HepG2 (cell line): ENCODE results near the gene USP17L19. TPM values are rescaled to one million over a fixed set of nuclear protein-coding genes. Genes with fewer than 3 reads are reported as not detected.
A peak's percentile ranks its signal among the peaks of the same experiment; 100 is the strongest.
"Not testable (repeated sequence)": the region's sequence is repeated elsewhere in the genome, so short reads cannot be mapped to it uniquely, and the experiment has no call there.

Source experiments
- ATAC-seq: fragments of 200-7000 bp; cut with Tn5 transposase; 3 replicates; pipeline ENCODE4 v1.9.1; 2020; ENCODE audit warnings: mild to moderate bottlenecking, moderate library complexity
- BruUV-seq: library from RNA; stranded (reverse); fragments of 400-500 nt; replicated peaks from 2 replicates; lab custom pipeline; 2021; lab: Mats Ljungman, UMichigan
- CTCF ChIA-PET: fragments of 300-600 bp; formaldehyde crosslinking; extraction: SDS; loops from one replicate; lab custom pipeline; 2021; ENCODE audit warnings: low total read pairs, inconsistent platforms, low intra/inter-chr PET ratio; lab: Yijun Ruan, JAX
- POLR2A ChIA-PET: fragments of 350-600 bp; sonication (Branson Sonifier 250); formaldehyde crosslinking; loops from one replicate; lab custom pipeline; 2020; ENCODE audit warnings: antibody characterized with exemption, inconsistent platforms; lab: Yijun Ruan, JAX
- DNase-seq: peaks from one replicate; pipeline ENCODE4 v3.0.0-alpha.2; 2015; ENCODE audit warnings: low spot score
- FAIRE-seq: peaks from 3 replicates; lab custom pipeline; 2011; peaks lifted over from hg19 to GRCh38; lab: Jason Lieb, UNC
- H2AFZ ChIP-seq: one replicate; pipeline ENCODE4 v1.6.1; 2011; ENCODE audit warnings: low read length, inconsistent platforms
- H3K27ac ChIP-seq: fragments of 300-600 bp; 3 replicates; pipeline ENCODE4 v1.8.0; 2011; ENCODE audit warnings: mixed run types, mild to moderate bottlenecking, mixed read lengths, low read length, inconsistent platforms; ENCODE audit not compliant: insufficient read depth; ENCODE audit errors: extremely low read length
- H3K27me3 ChIP-seq, 2 experiments: fragments of 200-600 bp in 1 of 2; 2 replicates in 1 of 2; 3 replicates in 1 of 2; pipeline versions ENCODE4 v1.6.0 to v1.8.0; 2011; ENCODE audit warnings: low read length in 2 of 2, mild to moderate bottlenecking in 2 of 2, moderate library complexity in 2 of 2, inconsistent platforms in 1 of 2; ENCODE audit not compliant: insufficient read depth in 2 of 2, control insufficient read depth in 1 of 2
- H3K36me3 ChIP-seq, 2 experiments: fragments of 200-600 bp in 1 of 2; replicated peaks in 1 of 2; 2 replicates in 1 of 2; 3 replicates in 1 of 2; pipeline versions ENCODE4 v1.5.1 to v1.8.0; 2011; ENCODE audit warnings: low read length in 2 of 2, inconsistent platforms in 1 of 2; ENCODE audit not compliant: insufficient read depth in 2 of 2, control insufficient read depth in 1 of 2
- H3K4me1 ChIP-seq: 2 replicates; pipeline ENCODE4 v1.5.1; 2012; ENCODE audit warnings: low read length, inconsistent platforms; ENCODE audit not compliant: insufficient read depth
- H3K4me2 ChIP-seq: 2 replicates; pipeline ENCODE4 v1.6.0; 2011; ENCODE audit warnings: low read depth, low read length, inconsistent platforms
- H3K4me3 ChIP-seq, 3 experiments: fragments of 200-600 bp in 1 of 3; sonication (generic), shearing (Covaris generic) in 1 of 3; replicated peaks in 1 of 3; 2 replicates each; pipeline ENCODE4 v1.5.1; 2011 to 2016; ENCODE audit warnings: low read length in 3 of 3, inconsistent platforms in 2 of 3, low read depth in 2 of 3, mild to moderate bottlenecking in 2 of 3, control low read depth in 1 of 3, mixed read lengths in 1 of 3; ENCODE audit not compliant: insufficient read depth in 1 of 3
- H3K79me2 ChIP-seq: one replicate; pipeline ENCODE4 v1.6.1; 2011; ENCODE audit warnings: low read length, inconsistent platforms; ENCODE audit not compliant: insufficient read depth
- H3K9ac ChIP-seq: 2 replicates; pipeline ENCODE4 v1.6.0; 2011; ENCODE audit warnings: mild to moderate bottlenecking, low read depth, low read length, inconsistent platforms; ENCODE audit not compliant: insufficient read depth
- H3K9me3 ChIP-seq: 2 replicates; pipeline ENCODE4 v1.5.1; 2012; ENCODE audit warnings: mild to moderate bottlenecking, low read length
- H4K20me1 ChIP-seq: 2 replicates; pipeline ENCODE4 v1.6.0; 2011; ENCODE audit warnings: inconsistent platforms, mild to moderate bottlenecking, low read length, moderate library complexity; ENCODE audit not compliant: insufficient read depth
- WGBS: methylation state at CpG from one replicate; pipeline ENCODE4 v1.1.6; 2017; ENCODE audit warnings: low lambda C conversion rate; 5-methylcytosine and 5-hydroxymethylcytosine counted together
- in situ Hi-C: cut with HindIII; loops from 2 replicates; pipeline ENCODE4 v1.10.0; 2017; ENCODE audit warnings: low pct_unique_long_range_greater_than_20kb; ENCODE audit not compliant: extremely low pct_ligation_motif_present
- intact Hi-C: fragments of 100-400 bp; cut with micrococcal nuclease; formaldehyde crosslinking; loops from one replicate; pipeline ENCODE4 v1.10.0; 2022; ENCODE audit not compliant: unreplicated experiment
- polyA plus RNA-seq, 8 experiments: library from polyadenylated mRNA; depleted of rRNA in 3 of 8; stranded (reverse) in 7 of 8; unstranded in 1 of 8; fragments of >200 nt; fragmentation: Illumina TruSeq in 4 of 8; extraction: Trizol in 4 of 8; gene quantifications; 2 replicates each; pipeline versions ENCODE4 v1.2.1 to v1.2.3, GENCODE V29; 2011 to 2016; ENCODE audit warnings: low read depth in 4 of 8, missing spikeins in 1 of 8, mixed read lengths in 1 of 8; ENCODE audit not compliant: insufficient read depth in 1 of 8
- total RNA-seq, 5 experiments: library from RNA; depleted of rRNA; stranded (reverse); fragments of >200 nt; fragmentation: Illumina TruSeq; extraction: Trizol; gene quantifications; 2 replicates each; pipeline ENCODE4 v1.2.3, GENCODE V29; 2016; ENCODE audit warnings: low read depth in 1 of 5

The USP17L19 gene
- total and polyA plus RNA-seq, 2 of the 13 experiments (the other 11 are each of a cell fraction or from before 2014, with no cell fraction given) = not detected

GRCh38 chr4:9215105-9215504 lies 38.1 kb upstream of the USP17L19 start, which contains the start of gene USP17L11:
Gene USP17L11 (plus strand): TSS chr4:9215405. CDS start chr4:9215405, 0 bp downstream.
- H3K9me3 ChIP-seq, CTCF ChIA-PET, H4K20me1 ChIP-seq, POLR2A ChIA-PET, H3K36me3 ChIP-seq, H3K4me1 ChIP-seq, ATAC-seq, H3K4me3 ChIP-seq, H3K79me2 ChIP-seq, in situ Hi-C loops, BruUV-seq, H3K27ac ChIP-seq, intact Hi-C loops, H2AFZ ChIP-seq, H3K9ac ChIP-seq, FAIRE-seq, H3K27me3 ChIP-seq, DNase-seq, H3K4me2 ChIP-seq: not testable (repeated sequence)
- WGBS = 63% methylated on average over 10 of the region's 14 CpGs

GRCh38 chr4:9219852-9220251 lies 33.3 kb upstream of the USP17L19 start, which contains the start of gene USP17L12:
Gene USP17L12 (plus strand): TSS chr4:9220152. CDS start chr4:9220152, 0 bp downstream.
- H3K9me3 ChIP-seq, H3K79me2 ChIP-seq, FAIRE-seq, POLR2A ChIA-PET, H3K9ac ChIP-seq, H2AFZ ChIP-seq, H3K4me3 ChIP-seq, H3K27me3 ChIP-seq, DNase-seq, in situ Hi-C loops, BruUV-seq, H3K27ac ChIP-seq, intact Hi-C loops, ATAC-seq, H4K20me1 ChIP-seq, H3K36me3 ChIP-seq, H3K4me1 ChIP-seq, CTCF ChIA-PET, H3K4me2 ChIP-seq: not testable (repeated sequence)
- WGBS = no CpG with 5 or more reads among the region's 13 CpGs

- intact Hi-C loops, POLR2A ChIA-PET, H4K20me1 ChIP-seq, H3K27me3 ChIP-seq, H3K27ac ChIP-seq, H3K9ac ChIP-seq, H3K4me3 ChIP-seq, H3K4me1 ChIP-seq, BruUV-seq, DNase-seq, H3K4me2 ChIP-seq, H2AFZ ChIP-seq, CTCF ChIA-PET, H3K9me3 ChIP-seq, H3K79me2 ChIP-seq, H3K36me3 ChIP-seq, ATAC-seq, in situ Hi-C loops: not testable (repeated sequence)
- no CpG with 5 or more reads among the region's 14 CpGs for WGBS
- FAIRE-seq = peak; percentile 28
Observed at GRCh38 chr4:9224596-9224995, 28.6 kb upstream of the USP17L19 start, which contains the start of gene USP17L13. Gene USP17L13 (plus strand): TSS chr4:9224896. CDS start chr4:9224896, 0 bp downstream.

GRCh38 chr4:9230249-9230648 lies 22.9 kb upstream of the USP17L19 start:
- BruUV-seq, CTCF ChIA-PET, H3K4me2 ChIP-seq, POLR2A ChIA-PET, intact Hi-C loops, H3K79me2 ChIP-seq, DNase-seq, H3K4me3 ChIP-seq, H3K27me3 ChIP-seq, H3K9ac ChIP-seq, H3K36me3 ChIP-seq, in situ Hi-C loops, H2AFZ ChIP-seq, H3K4me1 ChIP-seq, FAIRE-seq, H4K20me1 ChIP-seq, ATAC-seq, H3K27ac ChIP-seq, H3K9me3 ChIP-seq: not testable (repeated sequence)
- no CpG with 5 or more reads among the region's 8 CpGs for WGBS
